Gastroesophageal sphincter (tissue), 3 donors: Measurements from ENCODE around the gene NAALADL2.

Experiments
- EP300 ChIP-seq: sonication (generic); formaldehyde crosslinking; IDR thresholded peaks from one replicate; pipeline ENCODE4 v1.6.1; 2017; ENCODE audit warnings: antibody characterized with exemption, mild to moderate bottlenecking
- POLR2A ChIP-seq, 2 donors: fragments of 450-650 bp; IDR thresholded peaks; one replicate each; pipeline ENCODE4 v1.6.1; 2017; ENCODE audit warnings: antibody characterized with exemption in 2 of 2, mild to moderate bottlenecking in 2 of 2, moderate library complexity in 1 of 2
- POLR2AphosphoS5 ChIP-seq: sonication (generic); formaldehyde crosslinking; IDR thresholded peaks from one replicate; pipeline ENCODE4 v1.6.1; 2017; ENCODE audit warnings: antibody characterized with exemption
- TF ChIP-seq, protein P1 (sequence below), 4 experiments: fragments of 200-600 bp in 2 of 4; fragments of 450-650 bp in 2 of 4; sonication (generic) in 1 of 4; IDR thresholded peaks; one replicate each; pipeline ENCODE4 v1.5.1; 2017 to 2019; ENCODE audit warnings: antibody characterized with exemption in 4 of 4, mild to moderate bottlenecking in 2 of 4, moderate library complexity in 2 of 4

GRCh38 chr3:175416600-175416999 is 557.5 kb downstream of the NAALADL2 start:
- TF ChIP-seq, protein P1, sequence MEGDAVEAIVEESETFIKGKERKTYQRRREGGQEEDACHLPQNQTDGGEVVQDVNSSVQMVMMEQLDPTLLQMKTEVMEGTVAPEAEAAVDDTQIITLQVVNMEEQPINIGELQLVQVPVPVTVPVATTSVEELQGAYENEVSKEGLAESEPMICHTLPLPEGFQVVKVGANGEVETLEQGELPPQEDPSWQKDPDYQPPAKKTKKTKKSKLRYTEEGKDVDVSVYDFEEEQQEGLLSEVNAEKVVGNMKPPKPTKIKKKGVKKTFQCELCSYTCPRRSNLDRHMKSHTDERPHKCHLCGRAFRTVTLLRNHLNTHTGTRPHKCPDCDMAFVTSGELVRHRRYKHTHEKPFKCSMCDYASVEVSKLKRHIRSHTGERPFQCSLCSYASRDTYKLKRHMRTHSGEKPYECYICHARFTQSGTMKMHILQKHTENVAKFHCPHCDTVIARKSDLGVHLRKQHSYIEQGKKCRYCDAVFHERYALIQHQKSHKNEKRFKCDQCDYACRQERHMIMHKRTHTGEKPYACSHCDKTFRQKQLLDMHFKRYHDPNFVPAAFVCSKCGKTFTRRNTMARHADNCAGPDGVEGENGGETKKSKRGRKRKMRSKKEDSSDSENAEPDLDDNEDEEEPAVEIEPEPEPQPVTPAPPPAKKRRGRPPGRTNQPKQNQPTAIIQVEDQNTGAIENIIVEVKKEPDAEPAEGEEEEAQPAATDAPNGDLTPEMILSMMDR (IDR thresholded peaks at IDR 0.05) = no peak
- TF ChIP-seq POLR2AphosphoS5 = no peak
- no peak for TF ChIP-seq EP300
- TF ChIP-seq POLR2A (IDR thresholded peaks at IDR 0.05) = no peak
